ENCODE measurements around the gene SNED1.

SNED1 gene

DNA sequence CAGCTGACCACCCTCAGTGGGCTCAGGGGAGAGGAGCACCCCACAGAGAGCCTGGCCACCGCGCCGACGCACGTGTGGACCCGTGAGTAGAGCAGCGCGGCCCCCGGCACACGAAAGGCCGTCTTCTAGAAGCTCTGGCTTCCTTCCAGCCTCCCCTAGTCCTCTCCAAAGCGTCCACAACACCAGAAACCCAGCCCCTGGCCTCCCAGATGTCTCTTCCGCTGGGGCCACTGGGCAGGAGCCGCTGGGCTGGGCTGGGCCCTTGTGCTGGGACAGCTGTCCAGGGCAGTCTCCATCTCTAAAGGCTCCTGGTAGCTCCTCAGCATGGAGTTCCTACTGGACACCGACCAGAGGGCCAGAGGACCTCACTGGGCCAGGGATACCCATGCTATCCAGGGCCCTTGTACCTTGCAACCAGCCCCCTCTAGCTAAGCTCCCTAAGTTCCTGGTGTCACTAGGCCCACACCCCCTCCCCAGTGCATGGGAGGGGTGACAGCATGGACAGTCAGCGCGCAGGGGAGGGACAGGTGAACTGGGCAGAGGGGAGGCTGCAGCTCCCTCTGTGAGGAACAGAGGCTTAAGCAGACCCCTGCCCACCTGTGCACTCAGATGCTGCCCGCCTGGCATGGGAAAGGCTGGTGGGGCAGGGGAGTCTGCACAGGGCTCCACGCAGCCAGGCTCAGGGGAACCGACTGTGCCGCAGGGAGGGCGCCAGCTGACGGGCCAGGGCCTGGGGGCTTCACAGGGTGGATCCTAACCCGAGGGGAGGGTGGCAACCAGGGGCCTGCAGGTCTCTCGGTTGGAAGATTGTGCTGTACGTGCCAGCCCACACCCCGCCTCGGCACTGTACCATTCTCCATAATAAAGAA, 70.8 kb downstream of the SNED1 start:
- DNase-seq: no peak

DNA sequence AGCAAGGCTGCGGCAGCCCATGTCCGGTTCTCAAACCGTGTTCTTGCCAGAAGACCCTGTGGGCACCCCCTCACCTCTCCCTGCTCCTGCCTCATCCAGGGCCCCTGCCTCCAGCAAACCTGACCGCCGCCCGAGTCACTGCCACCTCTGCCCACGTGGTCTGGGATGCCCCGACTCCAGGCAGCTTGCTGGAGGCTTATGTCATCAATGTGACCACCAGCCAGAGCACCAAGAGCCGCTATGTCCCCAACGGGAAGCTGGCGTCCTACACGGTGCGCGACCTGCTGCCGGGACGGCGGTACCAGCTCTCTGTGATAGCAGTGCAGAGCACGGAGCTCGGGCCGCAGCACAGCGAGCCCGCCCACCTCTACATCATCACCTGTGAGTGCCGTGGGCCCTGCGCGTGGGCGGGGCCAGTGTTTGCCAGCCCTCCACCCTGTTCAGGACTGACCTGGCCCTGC, 71.4 kb downstream of the SNED1 start:
- no peak for DNase-seq

DNA sequence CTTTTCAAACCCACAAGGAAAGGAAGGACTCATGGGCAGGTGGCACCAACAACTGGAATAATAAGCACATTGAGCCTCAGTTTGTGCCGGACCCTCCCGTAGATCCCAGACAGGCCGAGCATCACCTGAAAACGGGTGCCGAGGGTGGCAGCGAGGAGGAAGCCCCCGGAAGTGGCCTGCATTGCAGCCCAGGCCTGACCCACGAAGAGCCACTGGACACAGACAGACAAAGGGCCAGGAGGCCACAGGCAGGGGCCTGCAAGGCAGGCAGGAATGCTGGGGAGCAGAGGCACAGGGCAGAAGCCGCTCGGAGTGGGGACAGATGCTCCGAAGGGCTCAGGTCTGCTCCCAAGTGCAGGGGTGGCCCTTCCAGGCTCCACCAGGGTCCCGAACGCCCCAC, 71.9 kb downstream of the SNED1 start:
- no peak for DNase-seq

DNA sequence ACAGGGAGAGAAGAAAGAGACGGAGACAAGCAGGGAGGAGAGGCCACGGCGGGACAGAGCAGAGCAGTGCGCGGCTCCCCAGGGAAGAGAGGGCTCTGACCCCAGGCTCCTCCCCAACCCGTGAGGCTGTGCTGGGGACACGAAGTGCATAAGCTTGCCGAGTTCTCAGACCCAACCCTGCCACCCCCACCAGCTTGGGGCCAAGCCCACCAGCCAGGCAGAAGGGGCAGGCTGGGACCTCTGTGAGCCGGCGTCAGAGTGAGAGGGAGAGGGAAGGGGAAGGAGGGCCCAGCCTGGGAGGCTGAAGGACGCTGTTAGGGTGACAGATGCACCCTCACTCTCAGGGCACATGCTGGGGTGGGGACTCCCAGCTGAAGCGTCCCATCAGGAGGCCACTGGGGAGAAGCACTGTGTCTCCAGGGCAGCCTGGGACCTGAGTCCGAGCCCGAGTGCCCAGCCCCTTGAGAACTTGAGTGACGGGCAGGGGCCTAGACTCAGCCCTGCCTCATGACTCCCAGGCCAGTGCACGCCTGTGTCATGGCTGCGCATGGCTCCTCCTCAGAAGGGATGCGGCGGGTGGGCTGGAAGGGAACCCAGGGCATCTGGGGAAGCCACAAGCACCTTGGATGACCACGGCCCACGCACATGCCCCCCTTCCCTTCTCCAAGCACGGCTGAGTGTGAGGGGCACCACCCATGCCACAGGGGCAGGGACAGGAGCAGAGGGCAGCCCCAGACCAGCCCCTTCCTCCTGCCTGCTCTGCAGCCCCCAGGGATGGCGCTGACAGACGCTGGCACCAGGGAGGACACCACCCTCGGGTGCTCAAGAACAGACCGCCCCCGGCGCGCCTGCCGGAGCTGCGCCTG, 72.6 kb downstream of the SNED1 start:
- DNase-seq: no peak

DNA sequence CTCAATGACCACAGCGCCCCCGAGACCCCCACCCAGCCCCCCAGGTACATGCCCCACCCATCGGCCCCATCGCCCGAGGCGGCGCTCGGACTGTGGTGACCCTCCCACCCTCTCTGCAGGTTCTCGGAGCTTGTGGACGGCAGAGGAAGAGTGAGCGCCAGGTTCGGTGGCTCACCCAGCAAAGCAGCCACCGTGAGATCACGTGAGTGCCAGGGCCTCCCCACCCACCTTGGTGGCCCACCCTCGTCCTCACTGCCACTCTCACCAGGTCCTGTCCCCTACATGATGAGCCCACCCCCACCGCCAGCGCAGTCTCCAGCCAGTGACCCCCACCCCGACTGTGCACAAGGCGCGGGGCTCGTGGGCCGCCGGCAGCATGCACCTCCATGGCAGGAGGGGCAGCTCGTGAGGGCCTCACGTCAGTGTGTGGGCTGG, 73.3 kb downstream of the SNED1 start:
- no peak for DNase-seq

DNA sequence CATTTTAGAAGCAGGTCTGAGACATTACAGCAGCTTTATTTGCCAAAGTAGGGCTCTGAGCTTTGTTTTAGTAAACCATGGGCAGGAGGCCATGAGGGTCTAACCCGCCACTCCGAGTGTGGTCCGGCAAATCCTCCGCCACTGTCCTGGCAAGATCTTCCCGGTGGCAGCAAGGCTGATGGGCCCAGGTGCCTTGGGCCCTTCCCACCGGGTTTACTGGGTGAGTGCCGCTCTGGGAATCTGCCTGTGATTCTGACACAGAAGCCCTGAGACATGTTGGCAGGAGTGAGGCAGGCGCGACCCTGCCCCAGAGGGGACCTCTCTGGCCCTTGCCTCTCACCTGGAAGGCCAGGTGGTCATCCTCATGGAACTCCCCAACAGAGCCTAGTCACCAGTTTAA, 73.7 kb downstream of the SNED1 start:
- DNase-seq: no peak

DNA sequence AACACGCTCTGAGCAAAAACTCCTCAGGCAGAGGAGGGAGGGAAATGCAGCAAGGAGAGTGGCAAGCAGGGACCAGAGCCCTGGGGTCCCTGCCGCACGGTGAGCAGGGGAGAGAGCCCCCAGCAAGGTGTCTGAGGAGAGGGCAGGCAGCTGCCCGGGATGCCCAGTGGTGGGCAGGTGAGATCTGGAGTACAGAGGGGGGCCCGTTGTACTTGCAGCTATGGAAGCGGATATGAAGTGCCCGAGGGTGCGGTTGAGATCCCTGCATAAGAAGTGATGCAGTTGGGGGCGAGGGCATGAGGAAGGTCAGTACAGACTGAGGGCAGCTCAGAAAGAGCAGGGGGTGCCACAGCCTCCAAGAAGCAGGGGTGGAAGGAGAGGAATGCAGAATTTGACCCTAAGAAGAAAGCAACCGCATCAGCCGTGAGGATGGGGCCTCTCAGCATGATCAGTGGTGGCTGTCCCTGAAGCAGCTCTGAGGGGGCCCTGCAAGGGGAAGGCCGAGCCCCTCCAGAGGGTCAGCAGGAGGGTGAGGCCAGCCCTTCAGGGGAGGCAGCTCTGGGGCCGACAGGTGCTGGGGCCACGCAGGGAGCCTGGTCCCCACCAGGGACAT, 74.2 kb downstream of the SNED1 start:
- DNase-seq: no peak

DNA sequence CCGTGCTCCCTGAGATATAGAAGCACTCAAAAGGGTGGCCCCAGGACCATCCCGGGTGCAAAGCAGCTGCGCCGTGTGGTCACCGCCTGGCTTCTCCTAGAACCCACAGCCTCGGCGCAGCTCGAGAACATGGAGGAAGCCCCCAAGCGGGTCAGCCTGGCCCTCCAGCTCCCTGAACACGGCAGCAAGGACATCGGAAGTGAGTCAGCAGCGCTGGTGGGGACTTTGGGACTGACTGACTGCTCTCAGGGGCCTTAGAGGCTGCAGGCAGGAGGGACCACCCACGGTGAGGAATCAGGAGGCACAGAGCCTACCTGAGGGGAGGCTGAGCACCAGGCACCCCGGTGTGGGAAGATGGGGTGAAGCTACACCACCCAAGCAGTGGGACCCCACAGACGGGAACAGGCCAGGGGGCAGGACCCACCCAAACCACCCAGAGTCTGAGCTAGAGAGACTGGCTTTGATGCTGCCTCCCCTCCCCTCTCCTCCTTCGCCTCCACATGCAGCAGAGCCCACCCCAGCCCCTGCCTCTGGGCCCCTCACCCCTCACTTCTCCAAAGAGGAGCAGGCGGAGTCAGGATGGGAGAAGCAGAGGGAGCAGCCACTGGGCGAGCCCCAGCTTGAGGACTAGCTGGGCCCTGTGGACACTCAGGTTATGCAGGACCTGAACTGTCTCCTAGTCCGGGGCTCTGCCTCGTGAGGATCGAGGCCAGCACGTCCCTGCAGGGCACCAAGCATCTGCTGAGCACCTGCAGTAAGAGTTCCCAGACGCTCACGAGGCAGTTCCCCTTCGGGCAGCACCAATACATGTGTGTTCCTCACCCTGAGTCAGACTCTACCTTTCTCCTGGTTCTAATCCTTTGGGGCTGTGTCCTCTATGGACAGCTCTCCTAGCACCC, 75.0 kb downstream of the SNED1 start:
- no peak for DNase-seq

DNA sequence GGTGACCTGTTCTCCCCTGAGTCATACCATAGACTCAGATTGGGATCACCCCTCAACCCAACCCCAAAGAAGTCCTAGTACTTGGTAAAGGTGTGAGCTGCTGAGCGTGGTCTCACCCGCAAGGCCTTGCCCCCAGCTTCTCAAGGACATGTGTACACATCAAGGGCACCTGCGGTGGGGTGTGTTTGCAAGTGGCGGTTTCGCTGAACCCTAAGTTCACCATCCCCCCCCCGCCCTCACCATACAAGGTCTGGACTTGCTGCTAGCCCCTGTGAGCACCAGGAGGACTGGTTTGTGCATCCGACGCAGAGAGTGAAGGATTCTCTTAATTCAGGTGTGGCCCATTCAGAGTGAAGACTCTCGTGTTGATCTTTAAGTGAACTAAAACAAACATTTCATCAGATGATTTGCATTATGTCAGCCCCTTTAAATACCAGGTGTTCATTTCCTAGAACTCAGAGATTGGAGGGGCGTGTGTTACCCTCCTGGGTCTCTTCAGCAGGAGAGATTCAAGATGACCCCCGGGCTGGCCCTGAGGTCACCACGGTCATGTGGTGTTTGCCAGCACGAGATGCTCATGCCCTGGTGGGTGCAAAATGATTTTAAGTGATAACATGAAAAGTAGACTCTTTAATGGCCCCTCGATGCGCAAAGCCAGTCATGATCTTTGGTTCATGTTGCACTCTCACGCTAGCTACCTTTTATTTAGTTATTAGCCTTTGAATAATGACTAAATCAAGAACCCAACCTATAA, 75.8 kb downstream of the SNED1 start:
- no peak for DNase-seq

DNA sequence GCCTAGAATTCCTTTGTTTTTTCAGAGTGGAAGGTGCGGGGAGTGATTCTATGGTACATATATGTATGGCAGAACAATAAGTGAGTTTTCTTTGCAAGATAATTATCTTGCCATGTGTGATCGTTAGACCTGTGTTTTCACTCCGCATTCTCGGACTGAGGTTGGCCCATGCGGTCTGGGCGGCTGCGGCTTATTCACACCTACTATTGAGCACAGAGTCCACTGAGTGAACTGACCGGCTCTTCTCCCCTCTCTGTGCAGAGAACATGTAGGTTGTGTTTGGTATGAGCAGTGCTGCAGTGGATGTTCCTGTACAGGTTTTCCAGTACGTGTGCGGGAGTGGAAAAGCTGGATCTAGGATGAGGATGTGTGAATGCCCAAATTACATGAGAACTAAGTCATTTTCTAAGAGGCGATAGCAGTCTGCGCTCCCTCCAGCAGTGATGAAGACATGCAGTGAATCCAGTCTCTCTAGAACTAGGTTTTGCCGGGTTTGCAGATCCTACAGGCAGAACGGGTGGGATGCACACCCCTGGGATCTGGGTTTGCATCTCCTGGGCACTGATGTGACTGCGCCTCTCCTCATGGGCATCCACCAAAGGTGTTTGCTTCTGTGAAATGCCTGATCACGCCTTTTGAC, 76.6 kb downstream of the SNED1 start:
- DNase-seq: no peak

DNA sequence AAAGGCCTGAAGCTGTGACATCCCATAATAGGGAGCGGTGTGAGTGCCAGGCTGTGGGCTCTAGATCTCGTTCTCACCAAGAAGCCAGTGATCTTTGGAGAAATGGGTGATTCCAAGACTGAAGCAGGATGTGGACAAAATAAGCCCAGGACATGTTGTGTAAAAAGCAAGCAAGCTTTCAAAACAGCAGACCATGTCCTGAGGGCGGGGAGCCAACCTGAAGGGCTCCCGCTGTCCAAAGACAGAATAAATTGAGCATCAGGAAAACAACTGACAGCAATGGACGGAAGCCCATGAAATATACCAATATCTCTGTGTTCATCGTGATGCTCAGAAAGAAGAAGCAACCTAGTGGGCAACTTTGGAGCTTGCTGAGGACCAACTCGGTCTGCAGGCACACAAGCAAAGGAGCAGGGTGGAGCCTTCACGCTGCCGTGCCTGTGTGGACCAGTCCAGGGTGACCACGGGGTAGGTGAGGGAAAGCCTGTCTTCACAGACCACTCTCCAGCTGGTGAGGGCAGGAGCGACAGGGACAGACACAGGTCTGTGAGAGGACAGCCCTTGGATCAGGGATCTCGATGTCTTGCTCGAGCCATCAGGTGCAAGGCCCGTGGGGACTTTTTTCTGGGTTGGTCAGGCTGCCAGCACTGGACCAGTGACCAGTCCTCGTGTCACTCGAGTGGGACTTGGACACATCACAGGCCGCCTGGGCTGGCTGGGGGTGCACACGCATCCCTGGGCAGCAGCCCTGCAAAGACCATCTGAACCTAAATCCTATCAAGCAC, 82.2 kb downstream of the SNED1 start:
- DNase-seq: no peak

DNA sequence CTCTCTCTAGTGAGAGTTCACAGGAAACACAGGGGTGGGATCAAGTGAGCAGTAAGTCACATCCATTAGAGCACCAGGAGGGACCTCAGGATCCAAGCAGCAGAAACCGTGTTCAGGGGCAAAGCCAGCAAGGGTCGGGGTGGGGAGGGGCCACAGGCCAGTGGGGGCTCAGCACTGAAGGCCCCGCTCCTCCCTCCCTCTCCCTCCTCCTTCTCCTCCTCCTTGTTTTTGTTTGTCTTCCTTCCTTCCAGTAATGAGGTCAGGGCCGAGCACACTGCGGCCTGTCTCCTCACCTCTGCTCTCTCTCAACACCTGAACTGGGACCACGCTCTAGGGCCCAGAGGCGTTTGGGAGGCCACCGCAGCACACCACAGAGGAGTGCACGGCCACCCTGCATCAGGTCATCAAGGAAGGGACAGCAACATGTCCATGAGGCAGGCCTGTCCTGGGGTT, 82.8 kb downstream of the SNED1 start:
- no peak for DNase-seq

DNA sequence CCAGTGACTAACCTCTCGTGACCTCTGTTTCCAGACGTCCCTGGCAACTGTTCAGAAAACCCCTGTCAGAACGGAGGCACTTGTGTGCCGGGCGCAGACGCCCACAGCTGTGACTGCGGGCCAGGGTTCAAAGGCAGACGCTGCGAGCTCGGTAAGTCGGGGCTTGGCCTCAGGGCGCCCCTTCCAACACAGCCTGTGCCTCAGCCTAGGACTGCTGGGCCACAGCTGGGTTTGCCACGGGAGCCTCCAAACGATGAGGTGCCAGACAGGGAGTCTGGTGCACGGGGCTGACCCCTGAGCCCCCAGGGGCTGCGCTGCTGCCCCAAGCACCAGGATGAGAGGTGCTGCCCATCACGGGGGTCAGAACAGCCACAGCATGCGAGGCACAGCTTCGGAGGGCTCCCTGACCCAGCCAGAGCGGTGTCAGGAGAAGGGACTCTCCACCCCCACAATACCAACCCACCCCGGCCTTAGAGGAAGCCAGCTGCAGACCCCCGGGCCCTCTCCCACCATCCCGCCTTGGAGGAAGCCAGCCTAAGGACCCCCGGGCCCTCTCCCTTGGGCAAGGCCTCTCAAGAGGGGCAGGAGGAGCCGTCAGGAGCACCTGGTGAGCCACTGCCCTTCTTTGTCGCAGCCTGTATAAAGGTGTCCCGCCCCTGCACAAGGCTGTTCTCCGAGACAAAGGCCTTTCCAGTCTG, 83.4 kb downstream of the SNED1 start:
- no peak for DNase-seq

DNA sequence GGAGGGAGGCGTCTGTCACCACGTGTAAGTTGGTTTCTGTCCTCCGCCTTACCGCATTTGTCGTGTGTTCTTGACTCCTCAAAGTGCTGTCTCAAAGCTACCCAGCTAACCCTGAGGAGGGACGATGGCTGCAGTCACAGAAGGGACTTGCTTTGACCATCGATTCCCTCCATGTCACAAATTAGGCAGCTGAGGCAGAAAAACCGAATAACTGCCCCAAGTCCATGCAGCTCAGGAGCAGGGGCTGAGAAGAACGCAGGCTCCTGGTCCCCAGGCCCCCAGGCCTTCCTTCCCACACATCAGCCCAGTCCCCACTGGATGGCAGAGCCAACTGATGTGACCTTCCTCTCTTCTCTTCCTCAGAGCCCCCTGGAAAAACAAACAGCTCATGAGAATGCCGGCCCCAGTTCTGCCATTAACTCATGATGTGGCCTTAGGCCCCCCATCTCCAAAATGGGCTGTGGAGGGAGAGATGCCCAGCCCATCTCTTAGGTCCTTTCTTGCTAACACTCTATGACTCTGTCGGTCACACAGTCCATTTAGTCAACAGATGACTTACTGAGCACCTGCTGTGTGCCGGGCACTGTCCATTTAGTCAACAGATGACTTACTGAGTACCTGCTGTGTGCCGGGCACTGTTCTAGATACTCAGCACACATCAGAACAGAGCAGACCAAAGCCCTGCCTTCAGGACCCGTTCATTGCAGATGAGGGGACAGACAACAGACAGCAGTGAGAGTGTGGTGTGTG, 84.1 kb downstream of the SNED1 start:
- no peak for DNase-seq

DNA sequence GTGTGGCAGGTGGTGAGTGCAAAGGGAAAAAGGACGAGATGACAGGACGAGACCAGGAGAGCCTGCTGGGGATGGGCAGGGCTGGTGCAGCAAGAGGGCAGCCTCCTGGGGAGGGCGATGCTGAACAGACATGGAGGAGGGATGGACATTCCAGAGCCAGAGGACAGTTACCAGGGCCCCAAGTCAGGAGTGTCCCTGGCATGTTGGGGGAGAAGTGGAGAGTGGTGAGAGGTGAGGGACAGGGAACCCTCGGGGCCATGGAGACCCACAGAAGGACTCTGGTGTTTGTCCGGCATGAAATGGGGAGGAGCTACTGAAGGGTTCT, 84.6 kb downstream of the SNED1 start:
- no peak for DNase-seq

DNA sequence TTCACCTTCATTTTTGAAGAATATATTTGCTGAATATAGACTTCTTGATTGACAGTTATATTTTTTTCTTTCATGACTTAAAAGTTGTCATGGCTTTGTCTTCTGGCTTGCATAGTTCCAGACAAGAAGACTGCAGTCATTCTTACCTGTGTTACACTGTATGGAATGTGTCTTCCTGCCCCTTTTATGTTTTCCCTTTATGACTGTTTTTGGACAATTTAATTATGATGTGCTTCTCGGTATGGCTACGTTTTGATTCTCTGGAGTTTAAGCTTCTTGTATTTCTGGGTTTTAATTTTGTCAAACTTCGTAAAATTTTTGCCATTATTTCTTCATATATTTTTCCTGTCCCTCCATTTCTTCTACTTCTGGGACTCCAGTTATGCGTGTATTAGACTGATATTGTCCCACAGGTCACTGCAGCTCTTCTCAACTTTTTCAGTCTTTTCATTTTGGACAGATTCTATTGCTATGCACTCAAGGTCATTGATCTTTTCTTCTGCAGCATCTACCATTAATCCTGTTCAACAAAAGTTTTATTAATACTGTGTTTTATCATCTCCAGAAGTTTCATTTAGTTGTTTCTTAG, 86.5 kb downstream of the SNED1 start:
- DNase-seq: no peak

DNA sequence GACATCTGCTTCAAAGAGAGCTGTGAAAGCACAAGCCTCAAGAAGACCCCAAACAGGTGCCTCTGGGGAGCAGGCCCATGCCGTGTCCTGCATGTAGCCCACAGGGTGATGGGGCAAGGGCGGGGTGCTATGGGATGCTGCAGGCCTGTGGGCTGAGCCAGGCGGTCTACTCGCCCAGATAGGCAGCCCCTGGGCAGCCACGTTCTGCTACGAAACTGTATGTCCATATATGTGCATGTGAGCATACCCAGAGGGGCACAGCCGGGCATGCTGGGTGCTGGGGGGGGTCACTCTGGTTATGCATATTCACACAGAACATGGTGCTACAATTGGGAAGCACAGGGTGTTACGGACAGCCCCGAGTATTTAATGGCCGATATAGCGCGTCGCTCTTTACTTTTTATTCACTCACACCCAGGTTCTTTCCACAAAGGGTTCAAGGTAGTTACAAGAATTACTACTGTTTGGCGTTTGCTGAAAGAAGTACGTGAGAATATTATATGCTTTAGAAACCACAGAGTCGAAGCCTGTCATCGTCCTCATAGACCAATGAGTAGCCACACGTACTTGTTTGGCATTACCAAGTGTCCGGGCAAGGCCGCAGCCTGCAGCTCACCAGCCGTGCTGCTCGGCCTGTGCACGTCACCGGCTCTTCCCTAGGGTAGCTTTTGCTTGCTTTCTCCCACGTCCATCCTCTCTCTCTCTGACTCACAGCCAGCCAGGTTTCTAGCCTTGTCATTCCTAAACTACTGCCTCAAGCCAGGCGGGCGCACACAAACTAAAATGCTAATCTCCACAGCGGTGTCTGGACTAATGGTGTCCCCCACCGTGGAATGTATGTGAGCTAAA, 89.2 kb downstream of the SNED1 start:
- DNase-seq: no peak

DNA sequence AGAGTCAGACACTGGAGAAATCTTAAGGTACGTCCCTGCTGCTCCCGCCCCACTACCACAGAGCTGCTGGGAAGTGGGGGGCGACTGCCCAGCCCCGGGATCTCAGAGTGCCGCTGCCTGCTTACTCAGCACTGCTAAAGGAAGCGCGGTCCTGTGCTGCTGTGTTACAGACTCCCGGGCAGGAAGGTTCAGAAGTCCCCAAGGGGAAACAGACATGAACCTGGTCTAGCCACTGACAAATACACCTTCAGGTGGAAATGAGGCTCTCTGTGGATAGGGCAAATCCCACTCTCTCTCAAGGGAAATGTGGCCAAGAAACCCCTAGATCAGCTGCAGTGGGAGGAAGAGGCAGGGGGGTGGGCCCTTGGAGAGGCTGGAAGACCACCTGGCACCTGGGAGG, 90.0 kb downstream of the SNED1 start:
- DNase-seq: no peak
